Endothelial cell (in vitro differentiated cells): ENCODE measurements around the gene TAAR2. TPM values are rescaled to one million over a fixed set of nuclear protein-coding genes. Genes with fewer than 3 reads are reported as not detected.
"Not testable (repeated sequence)": the region's sequence is repeated elsewhere in the genome, so short reads cannot be mapped to it uniquely, and the experiment has no call there.

ENCODE experiments used
- DNase-seq: peaks from one replicate; pipeline ENCODE4 v3.0.0; 2021; ENCODE audit warnings: low spot score
- H3K27ac Mint-ChIP-seq: one replicate; pipeline ENCODE4 v1.8.0; 2021; ENCODE audit warnings: mixed read lengths, inconsistent platforms; ENCODE audit not compliant: unreplicated experiment
- H3K27me3 Mint-ChIP-seq: one replicate; pipeline ENCODE4 v1.8.0; 2021; ENCODE audit warnings: mild to moderate bottlenecking, moderate library complexity, mixed read lengths, inconsistent platforms; ENCODE audit not compliant: unreplicated experiment
- H3K36me3 Mint-ChIP-seq: one replicate; pipeline ENCODE4 v1.8.0; 2021; ENCODE audit warnings: mild to moderate bottlenecking, low read depth, mixed read lengths, inconsistent platforms; ENCODE audit not compliant: unreplicated experiment
- H3K4me1 Mint-ChIP-seq: one replicate; pipeline ENCODE4 v1.8.0; 2021; ENCODE audit warnings: mild to moderate bottlenecking, mixed read lengths, inconsistent platforms; ENCODE audit not compliant: unreplicated experiment
- H3K4me3 Mint-ChIP-seq: one replicate; pipeline ENCODE4 v1.8.0; 2021; ENCODE audit warnings: mild to moderate bottlenecking, mixed read lengths, inconsistent platforms; ENCODE audit not compliant: unreplicated experiment
- H3K9me3 Mint-ChIP-seq: one replicate; pipeline ENCODE4 v1.8.0; 2021; ENCODE audit warnings: mixed read lengths, inconsistent platforms; ENCODE audit not compliant: unreplicated experiment
- CTCF ChIP-seq: fragments of 200-600 bp; sonication (generic); IDR thresholded peaks from one replicate; pipeline ENCODE4 v1.5.0; 2021; ENCODE audit warnings: antibody characterized with exemption; ENCODE audit not compliant: unreplicated experiment
- total RNA-seq: library from RNA; stranded (reverse); fragmentation: NEBNext Ultra II Directional; extraction: Animal tissue kit (Norgen Biotek cat#: 25700); gene quantifications from one replicate; pipeline ENCODE4 v1.2.1, GENCODE V29; 2021; ENCODE audit not compliant: unreplicated experiment

The TAAR2 gene
- total RNA-seq, 1 donor from 2014 or later: not detected

- H3K36me3 Mint-ChIP-seq: no peaks in the 10 kb centered on the region
- H3K27ac Mint-ChIP-seq: no peak overlapping the region
- no peak for TF ChIP-seq CTCF
Observed at GRCh38 chr6:132650429-132650828, 26.4 kb upstream of the TAAR2 start.

GRCh38 chr6:132648828-132649227 is 24.8 kb upstream of the TAAR2 start:
- DNase-seq: no peak
- Mint-ChIP-seq H3K4me1 (no peaks in the 10 kb centered on the region), H3K4me3 (no peak overlapping the region), H3K27ac (no peak overlapping the region), H3K27me3 (no peaks in the 10 kb centered on the region), H3K36me3 (no peaks in the 10 kb centered on the region), H3K9me3 (no peaks in the 10 kb centered on the region)
- no peak for TF ChIP-seq CTCF

More at GRCh38 chr6:132650429-132650828, 26.4 kb upstream of the TAAR2 start:
- no peak for DNase-seq
- Mint-ChIP-seq H3K27me3 (no peaks in the 10 kb centered on the region), H3K9me3 (no peaks in the 10 kb centered on the region), H3K4me1 (no peaks in the 10 kb centered on the region), H3K4me3 (no peak overlapping the region)

DNA sequence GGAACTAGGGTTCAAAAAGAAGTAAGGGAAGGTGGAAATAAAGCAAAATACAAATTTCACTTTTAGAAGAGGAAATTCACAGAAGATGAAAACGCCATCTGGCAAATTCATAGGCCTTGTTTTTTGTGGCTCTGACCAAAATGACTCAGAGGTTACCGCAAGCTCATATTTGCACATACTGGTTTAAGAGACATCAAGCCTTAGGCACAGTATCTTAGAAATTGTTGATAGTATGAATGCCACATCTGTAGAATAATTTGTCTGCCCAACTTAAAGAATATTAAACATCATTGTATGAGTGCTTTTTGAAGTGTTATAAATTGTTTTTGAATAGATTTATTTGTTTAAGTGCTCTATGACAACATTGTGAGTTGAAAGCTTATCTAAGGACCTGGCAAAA is 24.3 kb upstream of the TAAR2 start:
- no peak for DNase-seq
- Mint-ChIP-seq H3K27ac (no peak overlapping the region), H3K4me1 (no peaks in the 10 kb centered on the region), H3K27me3 (no peaks in the 10 kb centered on the region), H3K4me3 (no peak overlapping the region), H3K36me3 (no peaks in the 10 kb centered on the region), H3K9me3 (no peaks in the 10 kb centered on the region)
- no peak for TF ChIP-seq CTCF

- no peak for DNase-seq
- Mint-ChIP-seq H3K27me3 (no peaks in the 10 kb centered on the region), H3K9me3 (no peaks in the 10 kb centered on the region), H3K4me1 (peaks cover 9% of the 10 kb centered on the region), H3K4me3 (no peak overlapping the region), H3K36me3 (no peaks in the 10 kb centered on the region), H3K27ac (no peak overlapping the region)
- no peak for TF ChIP-seq CTCF
Observed at GRCh38 chr6:132643547-132643946, 19.5 kb upstream of the TAAR2 start.

DNA sequence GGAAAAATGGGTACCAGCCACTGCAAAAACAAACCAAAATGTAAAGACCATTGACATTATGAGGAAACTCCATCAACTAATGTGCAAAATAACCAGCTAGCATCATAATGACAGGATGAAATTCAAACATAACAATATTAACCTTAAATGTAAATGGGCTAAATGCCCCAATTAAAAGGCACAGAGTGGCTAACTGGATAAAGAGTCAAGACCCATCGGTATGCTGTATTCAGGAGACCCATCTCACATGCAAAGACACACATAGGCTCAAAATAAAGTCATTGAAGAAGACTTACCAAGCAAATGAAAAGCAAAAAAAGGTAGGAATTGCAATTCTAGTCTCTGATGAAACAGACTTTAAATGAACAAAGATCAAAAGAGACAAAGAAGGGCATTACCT is 13.1 kb upstream of the TAAR2 start:
- peaks cover 17% of the 10 kb centered on the region for H3K4me1 Mint-ChIP-seq
- H3K27me3 Mint-ChIP-seq, H3K27ac Mint-ChIP-seq, H3K4me3 Mint-ChIP-seq, H3K36me3 Mint-ChIP-seq, DNase-seq, H3K9me3 Mint-ChIP-seq: not testable (repeated sequence)

- peaks cover 17% of the 10 kb centered on the region for H3K4me1 Mint-ChIP-seq
- H3K4me3 Mint-ChIP-seq, H3K36me3 Mint-ChIP-seq, H3K27ac Mint-ChIP-seq, H3K9me3 Mint-ChIP-seq, H3K27me3 Mint-ChIP-seq, DNase-seq: not testable (repeated sequence)
Observed at GRCh38 chr6:132635906-132636305, 11.8 kb upstream of the TAAR2 start.

GRCh38 chr6:132635288-132635687 is 11.2 kb upstream of the TAAR2 start:
- peaks cover 17% of the 10 kb centered on the region for H3K4me1 Mint-ChIP-seq
- not testable (repeated sequence) for H3K9me3 Mint-ChIP-seq, H3K27ac Mint-ChIP-seq, H3K36me3 Mint-ChIP-seq, H3K27me3 Mint-ChIP-seq, DNase-seq, H3K4me3 Mint-ChIP-seq
